ENCODE measurements around the gene PRMT5.
A peak's percentile ranks its signal among the peaks of the same experiment; 100 is the strongest.
"Not testable (repeated sequence)": the region's sequence is repeated elsewhere in the genome, so short reads cannot be mapped to it uniquely, and the experiment has no call there.

The PRMT5 gene

DNA sequence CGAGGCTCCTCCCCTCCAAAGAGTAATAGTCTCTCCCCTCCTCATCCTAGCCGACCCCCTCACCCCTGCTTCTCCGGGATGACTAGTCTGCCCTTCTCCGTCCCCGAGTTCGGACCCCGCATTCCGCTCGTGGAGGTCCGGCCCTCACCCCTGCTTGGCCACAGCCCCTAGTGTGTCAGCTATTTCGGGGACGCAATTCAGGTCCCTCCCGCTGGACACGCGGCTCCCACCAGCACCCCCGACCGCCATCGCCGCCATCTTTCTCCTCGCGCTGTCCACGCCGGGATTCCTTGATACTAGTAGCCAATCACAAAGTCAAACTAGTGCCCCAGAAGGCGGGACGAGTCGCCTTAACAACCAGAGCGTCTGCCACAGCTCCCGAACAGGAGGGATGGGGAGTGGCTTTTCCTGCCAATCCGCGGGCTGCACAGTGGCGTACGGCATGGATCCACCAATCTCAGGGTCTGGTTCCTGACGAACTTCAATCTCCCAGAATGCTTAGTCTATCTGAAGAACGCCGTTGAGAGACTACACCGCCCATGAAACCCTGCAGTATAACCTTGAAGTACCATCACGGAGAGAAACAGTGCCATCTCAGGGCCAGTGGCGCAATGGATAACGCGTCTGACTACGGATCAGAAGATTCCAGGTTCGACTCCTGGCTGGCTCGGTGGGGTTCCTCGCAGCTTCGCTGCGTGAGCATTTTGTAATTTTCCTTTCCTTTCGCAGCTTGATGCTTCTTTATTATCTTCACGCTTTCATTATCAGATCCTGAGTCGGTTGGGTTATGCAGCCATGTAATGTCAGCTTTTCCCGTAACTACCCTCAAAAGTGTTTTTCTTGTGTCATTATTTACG is at the start of gene PRMT5:
TSS of gene PRMT5 (minus strand) at position 273 of the 857 bp plus-strand sequence. CDS start at position 258, 15 bp downstream.
- peak; percentile 98 for DNase-seq

- DNase-seq: no peak
These were observed 49.3 kb upstream of the PRMT5 start for GRCh38 chr14:22978487-22978837.

- DNase-seq: no peak
These were observed 48.7 kb upstream of the PRMT5 start for GRCh38 chr14:22977684-22978486.

GRCh38 chr14:22977434-22977683 is 48.2 kb upstream of the PRMT5 start:
- no peak for DNase-seq

GRCh38 chr14:22976620-22977433 is 47.7 kb upstream of the PRMT5 start:
- no peak for DNase-seq

DNA sequence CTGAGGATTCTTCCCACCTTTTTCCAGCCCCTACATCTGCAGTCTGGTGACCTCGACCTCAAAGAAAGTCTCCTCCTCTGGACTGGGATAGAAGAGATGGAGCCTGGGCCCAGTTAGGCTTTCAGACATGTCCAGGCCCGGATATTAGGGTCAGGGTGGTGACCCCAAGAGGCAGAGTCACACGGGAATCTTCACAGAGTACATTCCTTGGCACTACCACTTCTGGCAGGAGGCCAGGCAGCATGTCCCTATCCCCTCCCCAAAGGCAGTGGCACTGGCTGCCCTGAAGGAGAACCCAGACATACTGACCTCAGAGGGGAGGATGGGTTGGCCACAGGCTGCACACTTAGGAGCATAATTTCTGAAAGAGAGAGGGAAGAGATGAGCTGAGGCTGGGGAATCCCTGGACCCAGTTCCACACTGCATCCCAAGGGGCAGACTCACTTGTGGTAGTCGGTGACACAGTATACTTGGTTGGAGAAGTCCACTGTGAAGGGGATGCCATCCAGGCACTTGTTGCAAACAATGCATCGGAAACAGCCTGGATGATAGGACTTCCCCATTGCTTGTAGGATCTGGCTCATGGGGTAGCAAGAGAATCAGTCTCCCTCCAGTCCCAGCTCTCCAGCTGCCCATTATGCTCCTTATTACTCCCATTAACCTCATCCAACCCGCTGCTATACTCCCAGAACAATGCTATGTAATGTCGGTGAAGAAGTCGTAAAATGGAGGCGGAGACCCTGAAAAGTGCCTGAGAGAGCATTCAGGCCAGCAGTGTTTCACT is 45.5 kb upstream of the PRMT5 start:
- no peak for DNase-seq

- DNase-seq: peak; percentile 27
These were observed 44.2 kb upstream of the PRMT5 start for GRCh38 chr14:22973217-22974032.

GRCh38 chr14:22972313-22972930 is 43.2 kb upstream of the PRMT5 start:
- DNase-seq: no peak

GRCh38 chr14:22971152-22971551 is 42.0 kb upstream of the PRMT5 start:
- DNase-seq: no peak

- no peak for DNase-seq
These were observed 37.6 kb upstream of the PRMT5 start for GRCh38 chr14:22966783-22967269.

DNA sequence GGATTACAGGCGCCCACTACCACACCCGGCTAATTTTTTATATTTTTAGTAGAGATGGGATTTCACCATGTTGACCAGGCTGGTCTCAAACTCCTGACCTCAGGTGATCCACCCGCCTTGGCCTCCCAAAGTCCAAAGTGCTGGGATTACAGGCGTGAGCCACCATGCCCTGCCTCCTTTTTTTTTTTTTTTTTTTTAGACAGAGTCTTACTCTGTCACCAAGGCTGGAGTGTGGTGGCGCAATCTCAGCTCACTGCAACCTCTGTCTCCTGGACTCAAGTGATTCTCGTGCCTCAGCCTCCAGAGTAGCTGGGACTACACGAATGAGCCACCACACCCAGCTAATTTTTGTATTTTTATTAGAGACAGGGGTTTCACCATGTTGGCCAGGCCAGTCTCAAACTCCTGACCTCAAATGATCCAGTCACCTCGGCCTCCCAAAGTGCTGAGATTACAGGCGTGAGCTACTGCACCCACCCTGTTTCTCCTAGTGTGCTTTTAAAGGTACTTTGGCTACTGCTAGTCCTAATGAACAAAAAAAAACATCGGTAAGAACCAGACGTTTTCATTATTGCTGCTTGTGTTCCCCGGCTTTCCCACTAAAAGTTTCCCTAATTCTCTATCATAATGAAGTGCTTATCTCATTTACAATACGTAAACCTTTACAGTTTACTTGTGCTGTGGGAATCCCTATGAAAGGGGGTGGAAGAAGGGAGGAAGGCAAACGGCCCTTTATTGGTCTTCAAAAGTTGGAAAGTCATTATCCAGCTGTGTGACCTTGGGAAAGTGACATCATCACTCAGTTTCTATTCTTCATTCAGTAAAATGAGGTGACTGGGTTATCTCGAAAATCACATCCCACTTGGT is 37.0 kb upstream of the PRMT5 start:
- not testable (repeated sequence) for DNase-seq

DNA sequence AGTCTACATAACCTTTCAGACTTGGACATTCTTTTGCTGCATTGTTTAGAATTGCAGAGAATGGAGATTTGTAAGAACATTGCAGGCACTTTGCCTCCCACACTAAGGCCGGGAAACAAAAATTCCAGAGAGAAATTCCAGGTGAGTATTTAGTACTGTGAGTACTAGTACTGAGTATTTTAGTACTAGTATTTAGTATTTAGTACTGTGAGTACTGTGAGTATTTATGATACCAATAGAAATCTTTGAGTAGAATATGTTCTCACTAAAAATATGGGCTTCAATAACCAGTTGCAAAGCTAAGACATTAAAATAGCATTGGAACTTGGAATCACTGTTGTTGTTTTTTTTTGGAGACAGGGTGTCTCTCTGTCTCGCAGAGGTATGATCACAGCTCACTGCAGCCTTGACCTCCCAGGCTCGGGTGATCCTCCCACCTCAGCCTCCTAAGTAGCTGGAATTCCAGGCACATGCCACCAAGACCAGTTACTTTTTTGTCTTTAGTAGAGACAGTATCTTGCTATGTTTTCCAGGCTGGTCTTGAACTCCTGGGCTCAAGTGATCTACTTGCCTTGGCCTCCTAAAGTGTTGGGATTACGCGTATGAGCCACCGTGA is 33.0 kb upstream of the PRMT5 start:
- no peak for DNase-seq

GRCh38 chr14:22955702-22956569 is 26.8 kb upstream of the PRMT5 start:
- no peak for DNase-seq

- no peak for DNase-seq
These were observed 23.2 kb upstream of the PRMT5 start for GRCh38 chr14:22952418-22952817.

DNA sequence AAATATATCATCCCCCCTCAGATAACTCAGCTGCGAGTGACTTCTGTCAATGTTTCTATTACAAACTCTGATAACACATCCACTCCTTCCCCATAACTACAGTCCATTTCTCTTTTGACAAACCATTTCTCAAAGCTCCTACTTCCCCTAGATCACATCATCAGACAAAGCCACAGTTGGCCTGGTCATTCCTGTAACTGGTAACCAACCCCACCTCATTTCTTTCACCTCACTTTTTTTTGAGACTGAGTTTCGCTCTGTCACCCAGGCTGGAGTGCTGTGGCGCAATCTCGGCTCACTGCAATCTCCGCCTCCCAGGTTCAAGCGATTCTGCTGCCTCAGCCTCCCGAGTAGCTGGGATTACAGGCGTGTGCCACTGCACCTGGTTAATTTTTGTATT is 22.6 kb upstream of the PRMT5 start:
- DNase-seq: not testable (repeated sequence)

GRCh38 chr14:22945642-22946041 is 16.5 kb upstream of the PRMT5 start:
- DNase-seq: no peak

- DNase-seq: no peak
These were observed 10.5 kb upstream of the PRMT5 start for GRCh38 chr14:22939684-22940083.

DNA sequence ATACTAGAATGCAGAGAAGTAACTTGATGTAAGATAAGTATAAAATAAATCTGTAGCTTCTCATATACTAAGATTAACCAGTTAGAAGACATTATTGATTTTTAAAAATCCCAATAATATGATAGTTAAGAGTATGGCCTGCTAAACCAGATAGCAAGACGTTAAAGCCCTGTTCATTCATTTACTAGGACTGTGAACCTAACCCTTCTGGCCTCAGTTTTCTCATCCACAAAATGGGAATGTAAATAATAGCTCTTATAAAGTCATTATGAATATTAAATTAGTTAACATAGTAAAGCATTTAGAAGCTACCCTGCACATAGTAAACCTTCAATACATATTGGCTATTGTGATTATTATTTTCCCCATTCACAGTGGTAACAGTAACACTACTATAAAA is 6.0 kb upstream of the PRMT5 start:
- no peak for DNase-seq

- DNase-seq: no peak
These were observed 3.0 kb upstream of the PRMT5 start for GRCh38 chr14:22932146-22932545.

All from activated naive CD4-positive, alpha-beta T cell treated with anti-CD3 and anti-CD28 coated beads, Interleukin-2, amount 50 U/mL, for 16 hours (primary cell).